ENCODE data around the gene KIAA2012.

GRCh38 chr2:202149155-202149762 is 76.2 kb downstream of the KIAA2012 start:
- TF ChIP-seq CTCF (IDR thresholded peaks at IDR 0.05; ENCODE audit: low read depth, low read length) (no peak), EZH2phosphoT487 (IDR thresholded peaks at IDR 0.05; ENCODE audit: low read depth) (no peak)

All from OCI-LY3 (cell line).